GM21390 (cell line): ENCODE results near the gene GPR35.

Experiments
- ATAC-seq: cut with Tn5 transposase; IDR thresholded peaks from one replicate; pipeline ENCODE4 v1.9.1; 2021; ENCODE audit not compliant: unreplicated experiment

The GPR35 gene

DNA sequence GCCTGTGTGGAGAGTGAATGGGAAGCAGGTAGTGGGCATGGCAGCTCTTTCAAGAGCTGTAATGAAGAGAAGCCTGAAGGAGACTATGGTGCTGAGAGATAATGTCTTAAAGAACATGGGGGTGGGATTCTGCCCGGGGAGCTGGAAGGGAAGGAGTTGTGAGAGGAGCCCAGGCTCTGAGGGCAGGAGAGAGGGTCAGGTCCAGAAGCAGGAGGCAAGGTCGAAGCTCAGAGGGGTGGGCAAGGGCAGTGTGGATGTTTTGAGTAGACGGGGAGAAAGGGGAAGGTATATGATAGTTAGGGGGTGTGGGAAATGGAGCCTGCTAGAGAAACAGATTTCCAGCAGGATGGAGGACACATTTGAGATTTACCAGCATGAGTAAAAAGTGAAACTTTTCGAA is 36.6 kb upstream of the GPR35 start:
- ATAC-seq, result no peak

DNA sequence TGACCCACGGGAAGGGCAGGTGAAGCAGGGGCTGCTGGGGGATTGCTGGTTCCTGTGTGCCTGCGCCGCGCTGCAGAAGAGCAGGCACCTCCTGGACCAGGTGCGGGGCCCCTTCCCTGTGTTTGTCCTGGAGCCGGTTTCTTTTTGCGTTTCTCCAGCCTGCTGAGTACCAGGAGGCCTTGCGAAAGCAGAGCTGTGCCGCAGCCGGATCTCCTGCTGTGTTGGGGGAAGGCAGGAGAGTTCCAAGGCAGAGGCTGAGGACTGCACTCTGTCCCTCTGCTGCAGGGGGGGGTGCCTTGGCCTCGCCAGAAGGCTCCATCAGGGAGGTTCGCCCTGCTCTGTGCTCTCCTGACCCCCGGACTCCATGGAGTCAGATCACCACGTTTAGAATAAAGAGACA is 35.9 kb upstream of the GPR35 start:
- ATAC-seq, result no peak

DNA sequence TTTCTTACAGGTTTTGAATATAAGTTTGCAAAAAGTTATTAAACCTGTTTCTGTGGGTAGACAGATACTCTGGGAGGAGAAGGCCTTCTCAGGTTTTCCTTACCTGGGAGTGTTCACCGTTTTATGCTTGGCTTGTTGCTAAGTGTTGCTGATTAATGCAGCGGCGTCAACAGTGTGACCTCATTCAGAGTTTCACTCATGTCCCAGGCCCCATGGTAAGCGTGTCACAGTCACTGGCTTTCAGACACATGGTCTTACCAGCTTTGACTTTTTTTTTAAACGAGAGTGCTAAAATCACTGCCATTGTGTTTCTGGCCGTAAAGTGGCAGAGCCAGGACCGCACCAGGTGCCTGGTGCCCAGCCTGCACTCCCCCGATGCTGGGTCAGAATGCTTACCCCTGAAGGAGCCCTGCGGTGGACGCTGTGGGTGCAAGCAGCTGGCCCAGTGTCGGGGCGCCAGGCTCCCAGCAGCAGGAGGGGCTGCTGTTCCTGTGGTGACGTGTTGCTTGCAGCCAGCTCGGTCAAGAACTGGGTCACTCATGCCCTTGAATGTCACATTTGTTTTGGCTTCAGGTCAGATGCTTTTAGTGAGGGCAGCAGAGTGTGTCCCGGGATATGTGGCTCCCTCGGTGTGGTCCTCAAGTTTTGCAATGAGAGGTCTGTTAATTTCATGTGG is 35.3 kb upstream of the GPR35 start:
- no peak for ATAC-seq

DNA sequence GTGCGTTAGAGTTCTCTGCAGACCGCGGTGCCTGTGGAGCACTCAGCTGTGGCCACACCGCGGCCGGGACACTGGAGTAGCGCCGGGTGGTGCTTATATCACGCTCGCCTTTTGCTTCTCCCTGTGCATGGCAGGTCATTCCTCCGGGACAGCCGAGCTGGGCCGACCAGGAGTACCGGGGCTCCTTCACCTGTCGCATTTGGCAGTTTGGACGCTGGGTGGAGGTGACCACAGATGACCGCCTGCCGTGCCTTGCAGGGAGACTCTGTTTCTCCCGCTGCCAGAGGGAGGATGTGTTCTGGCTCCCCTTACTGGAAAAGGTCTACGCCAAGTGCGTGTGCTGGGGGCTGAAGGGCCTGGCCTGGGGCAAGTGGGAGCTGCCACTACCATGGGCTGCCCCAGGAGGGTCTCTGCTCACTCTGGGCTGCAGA is 34.6 kb upstream of the GPR35 start:
- ATAC-seq, result no peak

DNA sequence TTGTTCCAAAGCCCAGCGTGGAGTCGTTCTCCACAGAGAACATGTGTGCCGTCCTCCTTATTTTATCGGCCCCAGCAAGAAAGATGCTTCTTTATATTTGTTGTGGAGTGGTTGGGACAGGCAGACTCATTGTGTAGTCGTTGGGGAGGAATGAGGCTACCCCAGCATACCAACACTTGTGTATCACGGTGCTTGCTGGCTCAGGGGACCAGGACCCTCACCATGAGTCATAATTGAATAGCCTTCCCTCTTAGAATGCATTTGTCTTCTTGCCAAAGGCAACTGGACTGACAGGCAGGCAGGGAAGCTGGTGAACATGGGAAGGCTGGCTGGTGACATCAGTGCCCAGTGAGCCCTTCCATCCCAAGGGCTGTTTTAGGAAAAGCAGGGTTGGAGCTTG is 34.1 kb upstream of the GPR35 start:
- ATAC-seq, result no peak

DNA sequence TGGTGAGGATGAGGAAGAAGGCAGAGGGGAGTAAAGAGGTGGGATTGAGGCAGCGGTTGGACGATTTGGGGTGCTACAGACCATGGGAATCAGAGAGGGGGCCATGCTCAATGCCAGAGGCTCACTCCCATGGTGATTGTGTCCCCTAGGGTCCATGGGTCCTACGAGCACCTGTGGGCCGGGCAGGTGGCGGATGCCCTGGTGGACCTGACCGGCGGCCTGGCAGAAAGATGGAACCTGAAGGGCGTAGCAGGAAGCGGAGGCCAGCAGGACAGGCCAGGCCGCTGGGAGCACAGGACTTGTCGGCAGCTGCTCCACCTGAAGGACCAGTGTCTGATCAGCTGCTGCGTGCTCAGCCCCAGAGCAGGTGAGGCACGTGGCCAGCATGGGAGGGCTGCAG is 33.5 kb upstream of the GPR35 start:
- no peak for ATAC-seq

DNA sequence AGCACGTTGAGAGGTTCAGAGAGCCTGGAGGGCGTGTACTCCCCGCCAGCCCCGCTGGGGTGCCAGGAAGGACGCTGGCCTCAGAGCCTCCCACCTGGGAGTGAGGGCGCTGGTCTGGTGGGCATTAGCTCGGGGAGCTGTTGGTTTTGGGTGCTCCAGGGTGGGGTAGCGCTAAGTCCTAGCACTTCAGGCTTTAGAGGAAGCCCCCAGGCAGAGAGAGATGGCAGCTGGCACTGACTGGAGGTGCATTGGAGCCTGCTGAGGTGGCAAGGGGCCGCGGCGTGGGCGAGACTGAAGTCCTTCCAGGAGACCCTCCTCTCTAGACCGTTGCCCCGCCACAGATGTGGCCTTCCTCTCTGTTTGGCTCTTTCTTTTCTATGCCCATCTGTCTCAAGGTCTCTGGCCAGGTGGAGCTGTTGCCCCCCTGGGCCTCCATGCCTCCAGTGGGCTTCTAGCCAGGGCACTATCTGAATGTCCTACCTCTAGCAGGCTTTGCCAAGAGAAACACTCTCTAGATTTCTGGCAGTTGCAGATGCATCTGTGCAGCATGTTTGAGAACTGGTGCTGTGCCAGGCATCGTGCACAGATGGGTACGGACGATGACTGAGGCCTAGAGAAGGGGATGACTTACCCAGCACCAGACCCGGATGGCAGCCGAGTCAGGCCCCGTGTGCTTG is 32.1 kb upstream of the GPR35 start:
- no peak for ATAC-seq

DNA sequence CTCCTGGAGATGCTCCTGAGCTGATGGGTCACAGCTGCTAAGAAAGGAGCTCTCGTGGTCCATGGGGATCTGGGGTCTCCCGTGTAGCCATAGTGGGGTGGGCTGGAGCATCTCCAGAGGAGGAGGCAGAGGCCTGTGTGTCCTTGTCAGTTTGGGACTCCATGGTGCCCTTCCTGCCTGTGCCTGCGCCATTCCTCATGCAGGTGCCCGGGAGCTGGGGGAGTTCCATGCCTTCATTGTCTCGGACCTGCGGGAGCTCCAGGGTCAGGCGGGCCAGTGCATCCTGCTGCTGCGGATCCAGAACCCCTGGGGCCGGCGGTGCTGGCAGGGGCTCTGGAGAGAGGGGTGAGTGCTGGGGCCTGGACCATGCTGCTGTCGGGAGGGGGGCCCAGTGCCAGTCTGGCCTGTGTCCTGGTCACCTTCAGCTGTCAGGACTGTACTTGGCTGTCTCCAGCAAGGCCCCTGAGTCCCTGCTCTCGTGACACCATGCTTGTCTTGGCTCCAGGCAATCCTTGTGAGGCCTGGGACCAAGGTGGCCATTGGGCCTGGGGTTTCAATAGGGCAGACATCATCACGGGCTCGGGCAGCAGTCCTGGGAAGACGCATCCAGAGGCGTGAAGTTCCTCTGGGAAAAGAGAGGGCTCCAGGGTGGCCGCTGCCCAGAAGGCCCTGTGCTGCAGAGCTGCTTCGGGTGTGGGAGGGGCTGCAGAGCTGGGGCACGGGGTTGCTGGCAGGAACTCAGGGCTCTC is 31.4 kb upstream of the GPR35 start:
- no peak for ATAC-seq

DNA sequence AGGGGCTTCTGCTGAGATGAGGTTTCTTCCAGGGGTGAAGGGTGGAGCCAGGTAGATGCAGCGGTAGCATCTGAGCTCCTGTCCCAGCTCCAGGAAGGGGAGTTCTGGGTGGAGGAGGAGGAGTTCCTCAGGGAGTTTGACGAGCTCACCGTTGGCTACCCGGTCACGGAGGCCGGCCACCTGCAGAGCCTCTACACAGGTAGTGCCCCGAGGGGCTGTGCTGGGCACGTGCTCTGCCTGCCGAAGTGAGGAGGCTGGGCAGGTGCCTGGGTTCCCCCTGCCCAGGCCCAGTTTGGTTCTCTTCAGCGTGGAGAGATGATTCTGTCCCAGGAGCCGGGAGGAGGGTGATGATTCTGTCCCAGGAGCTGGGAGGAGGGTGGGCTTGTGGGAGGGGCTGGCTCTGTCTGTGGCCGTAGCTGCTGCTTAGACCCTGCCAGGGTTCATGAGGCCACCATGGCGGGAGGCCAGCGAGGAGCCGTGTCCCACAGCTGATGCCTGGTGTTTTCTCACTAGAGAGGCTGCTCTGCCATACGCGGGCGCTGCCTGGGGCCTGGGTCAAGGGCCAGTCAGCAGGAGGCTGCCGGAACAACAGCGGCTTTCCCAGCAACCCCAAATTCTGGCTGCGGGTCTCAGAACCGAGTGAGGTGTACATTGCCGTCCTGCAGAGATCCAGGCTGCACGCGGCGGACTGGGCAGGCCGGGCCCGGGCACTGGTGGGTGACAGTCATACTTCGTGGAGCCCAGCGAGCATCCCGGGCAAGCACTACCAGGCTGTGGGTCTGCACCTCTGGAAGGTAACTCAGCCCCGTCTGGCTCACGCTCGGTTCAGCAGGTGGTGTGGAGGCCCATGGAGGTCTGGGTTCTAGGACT is 30.5 kb upstream of the GPR35 start:
- ATAC-seq, result no peak

DNA sequence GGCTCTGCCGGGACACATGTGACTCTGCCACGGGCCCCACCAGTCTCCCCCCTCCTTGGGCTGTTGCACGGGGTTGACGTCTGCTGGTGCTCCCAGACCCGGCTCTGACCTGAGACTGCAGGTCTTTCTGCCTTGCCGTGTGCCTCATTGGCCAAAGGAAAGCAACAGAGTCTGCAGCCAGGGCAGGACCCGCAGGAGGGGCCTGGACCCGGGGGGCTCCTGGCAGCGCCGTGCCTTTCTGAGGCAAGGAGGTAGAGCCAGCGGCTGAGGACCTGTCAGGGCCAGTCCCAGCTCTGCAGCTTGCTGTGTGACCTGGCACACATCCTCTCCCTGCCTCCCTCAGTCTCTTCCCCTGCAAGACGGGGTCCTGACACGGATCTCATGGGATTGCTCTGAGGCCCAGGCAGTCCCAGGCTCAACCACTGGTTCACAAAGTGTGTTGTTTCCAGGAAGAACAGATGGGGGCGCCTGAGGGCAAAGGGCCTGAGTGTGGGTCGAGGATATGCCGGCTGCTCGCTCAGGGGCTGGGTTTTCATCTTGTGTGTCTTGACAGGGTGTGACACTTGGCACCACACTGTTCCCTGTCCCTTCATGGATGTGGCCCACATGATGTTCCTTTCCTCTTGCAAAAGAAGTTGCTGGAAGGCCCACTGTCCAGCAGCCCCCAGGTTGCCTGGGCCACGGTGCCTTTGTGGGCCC is 29.8 kb upstream of the GPR35 start:
- ATAC-seq, result no peak

DNA sequence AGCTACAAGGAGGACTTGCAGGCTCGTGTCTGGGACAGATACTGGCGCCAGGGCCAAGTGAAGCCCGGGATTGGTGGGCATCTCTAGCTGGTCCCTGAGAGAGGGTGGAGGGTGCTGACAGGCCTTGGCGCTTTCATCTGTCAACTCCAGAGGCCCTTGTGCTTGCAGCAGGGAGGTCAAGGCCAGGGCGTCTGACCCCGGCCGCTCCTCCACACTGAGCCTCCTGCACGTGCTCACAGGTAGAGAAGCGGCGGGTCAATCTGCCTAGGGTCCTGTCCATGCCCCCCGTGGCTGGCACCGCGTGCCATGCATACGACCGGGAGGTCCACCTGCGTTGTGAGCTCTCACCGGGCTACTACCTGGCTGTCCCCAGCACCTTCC is 29.2 kb upstream of the GPR35 start:
- ATAC-seq, result no peak

DNA sequence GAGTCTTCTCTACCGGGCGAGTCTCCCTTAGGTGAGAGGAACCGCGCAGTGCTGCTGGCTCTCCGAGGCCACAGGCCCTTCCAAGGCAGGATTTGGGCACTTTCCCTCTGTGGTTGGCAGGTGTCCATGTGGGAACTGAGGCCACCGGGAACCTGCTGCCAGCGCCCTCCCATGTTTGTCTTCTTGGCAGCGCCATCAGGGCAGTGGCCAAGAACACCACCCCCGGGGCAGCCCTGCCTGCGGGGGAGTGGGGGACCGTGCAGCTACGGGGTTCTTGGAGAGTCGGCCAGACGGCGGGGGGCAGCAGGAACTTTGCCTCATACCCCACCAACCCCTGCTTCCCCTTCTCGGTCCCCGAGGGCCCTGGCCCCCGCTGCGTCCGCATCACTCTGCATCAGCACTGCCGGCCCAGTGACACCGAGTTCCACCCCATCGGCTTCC is 28.8 kb upstream of the GPR35 start:
- ATAC-seq, result no peak

DNA sequence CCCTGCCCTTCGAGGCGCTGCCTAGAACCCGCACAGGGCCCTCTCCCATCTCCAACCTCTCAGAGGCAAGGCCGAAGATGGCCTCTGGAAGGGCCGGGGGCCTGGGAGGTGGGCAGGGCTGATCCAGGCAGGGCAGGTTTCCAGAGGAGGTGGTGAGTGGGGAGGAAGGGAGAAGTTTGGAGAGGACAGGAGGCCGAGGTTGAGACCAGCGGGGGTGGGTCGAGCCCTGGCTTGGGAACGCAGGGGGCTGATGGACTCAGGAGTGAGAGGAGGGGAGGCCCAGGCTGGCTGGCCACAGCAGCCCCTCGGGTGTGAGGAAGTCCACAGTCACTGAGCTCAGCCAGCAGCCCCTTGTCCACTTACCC is 28.2 kb upstream of the GPR35 start:
- no peak for ATAC-seq

DNA sequence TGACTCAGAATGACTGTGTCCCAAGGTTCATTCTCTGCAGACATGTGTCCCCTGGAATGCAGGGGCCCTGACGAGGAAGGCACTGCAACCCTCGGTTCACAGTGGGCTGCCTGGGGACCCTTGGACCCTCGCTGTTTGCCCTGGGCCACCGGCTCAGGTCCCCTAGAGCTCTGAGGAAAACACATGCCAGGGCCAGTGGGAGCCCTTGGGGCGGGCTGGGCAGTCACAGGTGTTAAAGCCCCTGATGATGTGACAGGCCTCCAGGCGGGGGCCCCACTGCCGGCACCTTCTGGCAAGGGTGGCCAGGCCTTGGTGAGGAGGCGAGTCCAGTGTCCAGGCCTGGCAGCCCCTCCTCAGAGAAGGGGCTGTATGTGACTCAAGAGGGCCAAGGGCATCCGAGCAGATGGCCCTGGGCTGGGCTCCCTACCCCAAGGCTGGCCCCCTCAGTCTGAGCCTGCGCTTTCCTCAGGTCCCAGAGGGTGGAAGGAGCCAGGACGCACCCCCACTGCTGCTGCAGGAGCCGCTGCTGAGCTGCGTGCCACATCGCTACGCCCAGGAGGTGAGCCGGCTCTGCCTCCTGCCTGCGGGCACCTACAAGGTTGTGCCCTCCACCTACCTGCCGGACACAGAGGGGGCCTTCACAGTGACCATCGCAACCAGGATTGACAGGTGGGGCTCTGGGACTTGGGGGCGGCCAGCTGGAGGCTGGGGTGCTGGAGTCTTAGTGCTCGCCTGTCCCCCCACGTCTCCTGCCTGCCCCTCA is 27.7 kb upstream of the GPR35 start:
- ATAC-seq, result no peak

DNA sequence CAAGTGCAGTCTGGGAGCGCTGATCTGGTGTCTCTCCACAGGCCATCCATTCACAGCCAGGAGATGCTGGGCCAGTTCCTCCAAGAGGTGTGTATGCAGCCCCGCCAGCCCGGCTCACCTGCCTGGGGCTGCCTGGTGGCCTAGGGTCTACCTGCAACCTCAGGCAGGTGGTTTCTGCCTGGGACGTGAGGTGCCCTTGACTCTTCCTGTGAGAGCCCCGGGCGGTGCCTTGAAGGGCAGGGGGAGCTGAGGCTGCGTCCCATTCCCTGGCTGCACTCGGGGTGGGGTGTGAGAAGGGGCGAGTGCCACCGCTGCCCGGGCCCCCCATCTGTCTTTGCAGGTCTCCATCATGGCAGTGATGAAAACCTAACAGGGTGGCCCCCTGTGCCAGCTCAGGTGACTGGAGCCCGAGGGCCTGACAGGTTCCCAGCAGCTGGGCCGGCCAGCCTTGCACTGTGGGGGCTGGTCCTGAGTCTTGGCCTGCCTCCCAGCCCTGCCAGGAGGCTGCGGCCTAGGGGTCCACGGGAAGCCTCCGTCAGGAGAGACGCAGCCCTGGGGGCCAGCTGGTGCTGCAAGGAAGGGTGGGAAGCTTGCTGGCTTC is 26.9 kb upstream of the GPR35 start:
- no peak for ATAC-seq

DNA sequence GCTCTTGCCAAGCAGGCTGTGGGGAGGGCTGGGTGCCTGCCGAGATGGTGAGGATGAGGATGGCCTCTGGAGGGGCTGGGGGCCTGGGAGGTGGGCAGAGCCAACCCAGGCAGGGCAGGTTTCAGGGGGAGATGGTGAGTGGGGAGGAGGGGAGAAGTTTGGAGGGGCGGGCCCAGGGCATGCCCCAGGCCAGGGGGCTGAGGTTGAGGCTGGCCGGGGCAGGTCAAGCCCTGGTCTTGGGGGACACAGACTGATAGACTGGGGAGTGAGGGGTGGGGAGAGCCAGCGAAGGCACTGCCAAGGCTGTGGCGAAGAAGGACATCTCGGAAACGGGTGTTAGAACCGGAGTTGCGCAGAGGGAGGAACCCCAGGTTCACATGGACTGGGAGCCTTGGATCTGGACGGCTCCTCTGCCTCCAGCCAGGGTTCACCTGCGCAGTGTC is 26.1 kb upstream of the GPR35 start:
- ATAC-seq, result no peak

DNA sequence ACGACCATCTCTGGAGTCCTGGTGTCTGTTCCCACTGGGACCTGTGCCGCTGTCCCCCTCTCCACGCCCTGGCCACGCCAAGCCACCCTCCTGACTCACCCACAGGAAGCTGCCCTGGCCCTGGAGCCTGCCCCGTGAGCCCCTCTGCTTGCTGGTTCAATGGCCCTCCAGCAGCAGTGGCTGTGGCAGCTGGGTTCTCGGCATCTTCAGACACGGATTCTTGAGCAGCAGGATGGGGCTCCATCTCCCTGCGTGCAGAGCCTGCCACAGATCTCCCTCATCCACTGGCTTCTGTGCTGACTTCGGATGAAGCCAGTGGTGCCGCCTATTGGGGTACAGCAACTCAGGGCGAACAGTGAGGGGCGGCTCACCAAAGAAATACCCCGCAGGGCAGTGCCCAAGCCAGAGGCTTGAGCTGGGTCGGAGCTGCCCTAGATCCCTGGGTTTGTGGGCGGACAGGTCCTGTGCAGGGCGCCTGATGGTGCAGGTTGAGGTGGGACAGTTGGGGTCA is 24.8 kb upstream of the GPR35 start:
- no peak for ATAC-seq

DNA sequence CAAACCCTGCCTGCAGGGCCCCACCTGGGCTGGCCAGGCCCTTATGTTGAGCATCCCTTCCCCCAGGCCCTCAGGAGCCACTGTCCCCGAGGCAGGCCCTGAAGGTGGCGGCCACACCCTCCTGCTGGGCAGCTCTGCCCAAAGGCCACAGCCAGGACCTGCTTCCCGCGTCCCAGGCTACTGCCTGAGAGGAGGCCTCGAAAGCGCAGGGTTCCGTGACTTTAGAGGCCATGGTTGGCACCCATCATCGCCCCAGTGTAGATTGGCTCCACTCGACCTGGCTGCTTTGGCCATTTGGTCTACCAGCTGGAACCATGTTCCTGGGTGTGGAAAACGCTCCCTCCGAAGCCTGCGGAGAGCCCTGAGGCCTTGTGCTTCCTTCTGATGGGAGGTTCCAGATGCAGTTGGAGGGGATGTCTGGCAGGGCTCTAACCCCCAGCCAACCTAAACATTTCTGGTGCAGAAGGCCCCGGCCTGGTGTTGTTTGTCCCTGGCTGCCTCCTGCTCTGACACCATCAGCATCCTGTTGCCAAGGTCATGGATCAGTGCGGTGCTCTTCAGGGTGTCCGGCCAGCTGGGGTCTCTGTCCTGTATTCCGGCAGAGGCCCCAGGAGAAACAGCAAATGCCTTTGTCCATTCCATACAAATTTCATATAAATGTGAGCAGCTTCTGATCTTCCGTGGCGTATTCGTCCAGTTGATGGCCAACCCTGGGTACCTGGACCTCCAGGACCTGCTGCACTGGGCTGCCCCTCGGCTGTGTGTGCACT is 24.0 kb upstream of the GPR35 start:
- no peak for ATAC-seq

DNA sequence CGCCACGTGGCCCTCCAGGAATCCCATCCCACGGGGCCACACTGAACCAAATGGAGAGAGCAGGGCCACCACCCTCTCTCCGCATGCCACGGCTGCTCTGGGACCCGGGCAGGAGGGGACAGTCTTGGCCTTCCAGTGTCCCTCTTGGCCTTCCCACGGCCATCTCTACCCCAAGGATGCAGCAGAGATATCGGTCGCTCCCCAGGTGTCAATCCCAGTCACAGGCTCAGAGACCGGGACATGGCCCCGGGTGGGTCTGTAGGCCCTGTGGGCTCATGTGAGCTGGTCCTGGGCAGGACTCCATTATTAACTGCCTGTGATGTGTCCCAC is 23.5 kb upstream of the GPR35 start:
- ATAC-seq, result no peak
